GM19239 (cell line): ENCODE measurements around the gene MSANTD7.

ENCODE experiments used
- DNase-seq: peaks from one replicate; pipeline ENCODE4 v3.0.0; 2011; ENCODE audit warnings: low spot score; ENCODE audit not compliant: insufficient read length
- FAIRE-seq: peaks from 2 replicates; lab custom pipeline; 2011; peaks lifted over from hg19 to GRCh38; lab: Jason Lieb, UNC

The MSANTD7 gene

DNA sequence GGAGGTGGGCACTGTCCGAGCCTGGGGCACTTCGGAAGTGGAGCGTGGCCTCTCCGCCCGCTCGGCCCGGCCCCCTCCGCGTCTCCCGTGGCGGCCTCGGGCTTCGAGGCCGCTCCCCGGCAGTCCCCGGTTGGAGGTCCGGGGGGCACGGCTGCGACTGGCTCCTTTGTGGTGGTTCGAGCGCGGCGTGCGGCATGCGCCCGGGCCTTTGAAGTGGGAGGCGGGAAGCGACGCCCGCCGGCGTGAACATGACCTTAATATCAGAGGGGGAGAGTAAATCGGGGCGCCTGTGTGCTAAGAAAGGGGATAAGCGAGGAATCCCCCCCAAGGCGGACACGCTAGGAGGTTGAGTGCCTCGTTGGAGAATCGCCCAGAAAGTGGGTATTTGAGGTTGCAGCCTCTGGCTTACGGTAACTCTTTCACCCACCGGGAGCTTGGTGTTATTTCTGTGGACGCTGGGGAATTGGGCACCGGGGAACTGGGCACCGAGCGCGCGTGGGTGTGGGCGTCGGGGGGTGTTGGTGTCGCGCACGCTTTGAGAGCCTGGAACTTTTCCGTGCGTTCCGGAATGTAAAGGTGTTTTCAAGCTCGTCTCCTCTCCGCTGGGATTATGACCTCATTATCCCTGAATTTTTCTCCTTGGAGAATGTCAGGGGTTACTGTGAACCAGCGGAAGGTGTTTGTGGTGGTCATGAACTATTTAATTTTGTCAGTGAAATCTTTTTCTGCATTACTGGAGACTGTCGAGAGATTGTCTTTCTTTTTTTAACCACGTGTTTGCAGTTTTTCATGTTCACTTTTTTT is 41.2 kb downstream of the MSANTD7 start:
- FAIRE-seq = no peak
- no peak for DNase-seq

DNA sequence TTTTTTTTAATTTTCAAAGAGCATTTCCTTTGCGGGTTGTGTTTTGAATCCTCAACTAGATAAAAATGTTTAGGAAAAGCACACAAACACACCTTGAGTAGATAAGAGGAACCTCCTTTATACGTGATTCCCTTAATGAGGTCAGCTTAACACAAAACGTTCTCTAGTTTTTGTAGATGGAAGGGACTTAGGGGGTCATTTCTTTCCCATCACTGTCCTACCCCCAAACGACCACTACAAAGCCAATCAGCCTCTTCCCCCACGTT is 41.8 kb downstream of the MSANTD7 start:
- FAIRE-seq (no peak), DNase-seq (no peak)

DNA sequence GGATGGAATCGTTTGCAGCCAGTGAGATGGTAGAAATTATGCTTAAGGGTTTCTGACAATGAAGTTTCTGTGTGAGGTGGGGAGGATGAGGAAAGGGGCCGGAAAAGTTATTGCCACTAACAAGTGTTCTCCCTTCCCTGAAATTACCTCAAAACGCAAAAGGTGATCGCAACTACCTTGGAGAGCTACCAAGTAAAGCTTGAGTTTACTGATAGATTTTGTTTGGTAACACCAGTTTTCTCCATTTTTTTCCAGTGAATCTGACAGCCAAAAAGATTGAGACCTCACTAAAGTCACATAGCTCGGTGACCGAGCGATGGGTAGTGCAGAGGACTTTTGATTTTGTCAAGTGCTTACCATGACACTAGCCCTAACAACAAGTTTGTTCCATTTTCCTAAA is 42.1 kb downstream of the MSANTD7 start:
- no peak for DNase-seq
- no peak for FAIRE-seq

DNA sequence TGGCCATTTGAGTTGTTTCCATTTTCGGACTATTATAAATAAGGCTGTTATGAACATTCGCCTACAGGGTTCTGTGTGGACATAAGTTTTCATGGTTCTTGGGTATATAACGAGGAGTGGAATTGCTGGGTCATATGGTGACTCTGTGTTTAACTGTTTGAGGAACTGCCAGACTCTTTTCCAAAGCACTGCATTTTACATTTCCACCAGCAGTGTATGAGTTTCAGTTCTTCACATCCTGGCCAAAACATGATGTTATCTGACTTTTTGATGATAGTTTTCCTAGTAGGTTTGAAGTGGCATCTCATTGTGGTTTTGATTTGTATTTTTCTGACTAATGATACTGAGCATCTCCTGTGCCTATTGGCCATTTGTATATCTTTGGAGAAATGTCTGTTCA is 46.0 kb downstream of the MSANTD7 start:
- peak; percentile 66 for FAIRE-seq
- no peak for DNase-seq
